HG03064 (cell line): ENCODE data around the gene PTPRD.

Experiments
- ATAC-seq: cut with Tn5 transposase; IDR thresholded peaks from one replicate; pipeline ENCODE4 v1.9.1; 2021; ENCODE audit warnings: low read depth; ENCODE audit not compliant: unreplicated experiment

PTPRD gene

GRCh38 chr9:8289681-8290080 lies 2323.1 kb downstream of the PTPRD start:
- ATAC-seq, result no peak

DNA sequence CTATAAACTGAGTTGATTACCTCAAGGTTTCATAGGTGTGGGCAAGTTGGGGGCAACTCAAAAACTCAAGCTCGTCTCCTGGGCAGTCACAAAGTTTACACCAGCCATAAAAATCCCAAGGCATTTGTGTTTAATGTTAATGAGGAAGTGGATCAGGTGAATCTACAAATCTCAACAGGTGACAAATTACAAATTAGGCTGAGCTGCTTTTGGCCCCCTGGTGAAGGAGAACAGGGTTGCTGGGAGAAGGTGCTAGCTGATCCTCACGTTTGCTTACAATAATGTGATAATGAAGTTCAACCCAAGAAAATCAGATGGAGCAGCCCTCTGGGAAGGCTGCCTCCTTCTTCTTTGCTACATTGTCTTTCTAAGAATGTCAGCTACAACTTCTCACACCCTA lies 2324.8 kb downstream of the PTPRD start:
- no peak for ATAC-seq

DNA sequence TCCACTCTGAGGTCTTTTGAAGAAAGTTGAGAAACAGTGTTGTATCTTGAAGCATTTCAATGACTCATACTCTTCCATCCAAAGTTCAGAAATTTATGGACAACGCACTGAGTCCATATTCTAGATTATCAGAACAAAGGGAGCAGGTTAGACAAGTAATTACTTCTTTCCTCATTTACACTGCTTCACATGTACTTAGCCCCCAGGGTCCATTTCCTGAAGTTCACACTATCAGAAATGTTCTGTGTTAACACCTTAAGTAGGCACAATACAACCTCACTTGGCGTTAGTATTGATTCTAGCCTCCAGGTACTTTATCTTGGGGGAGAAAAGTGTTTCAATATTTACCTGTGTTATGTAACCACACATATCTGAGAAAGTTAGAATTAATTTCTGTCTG lies 2325.3 kb downstream of the PTPRD start:
- no peak for ATAC-seq

GRCh38 chr9:8284884-8285283 lies 2327.9 kb downstream of the PTPRD start:
- ATAC-seq, result no peak

DNA sequence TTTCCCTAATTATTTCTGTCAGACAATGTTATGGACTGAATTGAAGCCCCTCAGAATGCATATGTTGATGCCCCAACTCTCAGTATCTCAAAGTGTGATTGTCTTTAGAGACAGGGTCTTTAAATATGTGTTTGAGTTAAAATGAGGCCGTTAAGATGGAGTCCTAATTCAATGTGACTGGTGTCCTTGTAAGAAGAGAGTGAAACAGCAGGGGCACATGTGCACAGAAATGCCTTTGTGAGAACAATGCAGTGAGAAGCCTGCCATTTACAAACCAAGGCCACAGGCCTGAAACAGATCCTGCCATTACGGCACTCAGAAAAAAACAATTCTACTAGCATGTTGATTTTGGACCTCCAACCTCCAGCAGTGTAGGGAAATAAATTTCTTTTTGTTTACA lies 2330.3 kb downstream of the PTPRD start:
- no peak for ATAC-seq

DNA sequence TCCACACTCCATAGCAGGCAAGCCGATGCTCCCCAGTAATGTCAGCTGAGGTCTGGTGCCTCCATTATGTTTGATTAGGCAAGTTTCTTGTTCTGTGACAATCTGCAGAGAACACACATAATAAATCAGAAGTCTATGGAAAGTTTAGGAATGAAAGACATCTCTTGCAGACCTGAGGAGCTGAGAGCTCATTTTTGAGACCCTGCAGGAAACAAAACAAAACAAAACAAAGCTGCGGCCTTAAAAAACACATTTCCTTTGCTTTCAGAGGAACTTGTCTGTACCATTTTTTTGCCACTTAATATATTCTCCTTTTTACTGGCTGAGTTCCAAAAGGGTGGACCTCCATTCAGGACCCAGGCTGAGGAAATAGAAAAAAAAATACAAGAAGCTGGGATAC lies 2332.0 kb downstream of the PTPRD start:
- ATAC-seq, result no peak

DNA sequence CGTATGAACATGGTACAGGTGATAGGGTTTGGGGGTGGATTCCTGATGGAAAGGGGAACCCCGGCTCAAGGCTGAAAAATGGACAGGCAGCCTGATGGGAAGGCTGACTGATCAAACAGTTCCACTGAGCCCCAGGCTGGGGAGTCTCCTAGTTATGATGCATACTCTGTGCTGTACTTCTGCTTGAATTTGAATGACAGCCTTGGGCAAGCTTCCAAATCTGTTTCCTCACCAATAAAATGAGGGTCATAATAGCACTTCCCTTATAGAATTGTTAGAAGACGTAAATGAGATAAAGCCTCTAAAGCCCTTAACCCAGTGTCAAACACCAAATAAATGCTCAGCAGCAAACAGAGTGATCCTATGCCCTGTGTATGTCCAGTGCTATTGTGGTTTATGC lies 2334.8 kb downstream of the PTPRD start:
- ATAC-seq, result no peak

- no peak for ATAC-seq
These were observed 2342.6 kb downstream of the PTPRD start for GRCh38 chr9:8270235-8270634.

- no peak for ATAC-seq
These were observed 2343.9 kb downstream of the PTPRD start for GRCh38 chr9:8268881-8269280.

- ATAC-seq, result no peak
These were observed 2344.5 kb downstream of the PTPRD start for GRCh38 chr9:8268216-8268878.

GRCh38 chr9:8267636-8268035 lies 2345.2 kb downstream of the PTPRD start:
- ATAC-seq, result no peak

DNA sequence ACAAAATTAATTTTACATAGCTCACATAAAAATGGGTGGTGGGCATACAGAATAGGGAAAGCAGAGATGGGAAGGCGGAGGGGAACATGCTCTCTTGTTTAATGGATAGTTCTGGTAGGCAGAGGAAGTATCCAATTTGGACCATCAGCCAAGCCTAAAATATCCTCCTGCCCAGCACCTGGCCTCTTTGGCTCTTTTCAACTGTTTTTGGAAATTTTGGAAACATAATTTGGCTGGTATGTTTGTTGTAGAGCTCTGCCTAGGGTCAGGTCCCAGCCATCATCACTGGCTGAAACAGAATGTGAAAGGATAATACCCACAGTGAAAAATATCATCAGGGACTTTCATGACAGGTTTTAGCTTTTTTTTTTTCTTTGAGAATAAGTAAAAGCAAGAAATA lies 2345.9 kb downstream of the PTPRD start:
- ATAC-seq, result no peak

DNA sequence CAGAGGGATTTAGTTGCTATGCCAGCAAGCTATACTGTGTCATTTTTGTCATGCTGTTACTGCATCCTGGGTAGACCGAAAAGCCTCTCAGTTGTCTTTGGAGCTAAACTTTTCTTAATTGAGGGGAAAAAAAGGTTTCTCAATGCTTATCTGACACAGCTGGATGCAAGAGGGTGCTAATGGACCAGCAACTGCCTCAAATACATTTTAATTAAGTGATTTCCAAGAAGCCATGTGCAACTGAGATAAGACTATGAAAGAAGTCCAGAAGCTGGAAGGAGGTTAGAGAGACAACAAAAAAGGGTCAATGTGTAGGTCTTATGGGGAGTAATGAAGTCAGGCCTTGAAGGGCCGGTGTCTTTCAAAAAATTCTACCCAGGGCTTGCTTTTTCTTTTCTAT lies 2347.5 kb downstream of the PTPRD start:
- no peak for ATAC-seq
